HL-60 (cell line): ENCODE data around the gene LIPH.
"Not testable (repeated sequence)": the region's sequence is repeated elsewhere in the genome, so short reads cannot be mapped to it uniquely, and the experiment has no call there.

Experiments used
- DNase-seq, 2 experiments: peaks; one replicate each; pipeline ENCODE4 v3.0.0-alpha.2; 2010 to 2020; ENCODE audit warnings: low read depth in 1 of 2, low spot score in 1 of 2
- H3K27ac ChIP-seq: fragments of 250-450 bp; sonication (Bioruptor Pico); replicated peaks from 2 replicates; pipeline ENCODE4 v1.5.1; 2020; ENCODE audit warnings: mild to moderate bottlenecking, moderate library complexity
- H3K27me3 ChIP-seq: fragments of 250-450 bp; sonication (Bioruptor Pico); 2 replicates; pipeline ENCODE4 v1.5.1; 2021; ENCODE audit warnings: mild to moderate bottlenecking, moderate library complexity; ENCODE audit not compliant: insufficient read depth, poor library complexity, severe bottlenecking
- H3K4me3 ChIP-seq: replicated peaks from 2 replicates; pipeline ENCODE4 v1.5.1; 2011; ENCODE audit warnings: mild to moderate bottlenecking, control low read depth, low read length; ENCODE audit not compliant: insufficient read depth
- CTCF ChIP-seq: IDR thresholded peaks from one replicate; pipeline ENCODE4 v1.5.1; 2011; ENCODE audit warnings: low read length, control low read depth, inconsistent platforms; ENCODE audit not compliant: insufficient read depth
- GABPA ChIP-seq: IDR thresholded peaks from 2 replicates; pipeline ENCODE4 v1.6.1; 2012; ENCODE audit warnings: low read depth
- POLR2AphosphoS5 ChIP-seq: IDR thresholded peaks from 2 replicates; pipeline ENCODE4 v1.6.1; 2012; ENCODE audit warnings: low read depth
- SPI1 ChIP-seq: IDR thresholded peaks from 2 replicates; pipeline ENCODE4 v1.6.1; 2012; ENCODE audit warnings: low read depth, mild to moderate bottlenecking, borderline replicate concordance
- TF ChIP-seq, protein P1 (sequence below): IDR thresholded peaks from 2 replicates; pipeline ENCODE4 v1.6.1; 2012; ENCODE audit warnings: low read depth; ENCODE audit not compliant: insufficient replicate concordance

The LIPH gene

DNA sequence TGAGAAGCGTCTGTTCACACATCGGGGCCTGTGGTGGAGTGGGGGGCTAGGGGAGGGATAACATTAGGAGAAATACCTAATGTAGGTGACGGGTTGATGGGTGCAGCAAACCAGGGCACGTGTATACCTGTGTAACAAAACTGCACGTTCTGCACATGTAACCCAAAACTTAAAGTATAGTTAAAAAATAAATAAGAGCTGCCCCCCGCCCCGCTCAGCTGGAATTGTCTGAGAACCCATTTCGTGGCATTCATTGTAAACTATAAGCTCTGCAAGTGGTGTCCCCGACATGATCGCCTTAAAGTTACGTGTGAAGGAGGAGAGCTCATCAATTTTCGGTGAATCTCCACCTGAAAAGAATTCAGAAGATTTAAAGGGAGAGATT lies 7.3 kb upstream of the LIPH start:
- H3K27me3 ChIP-seq = no peaks in the 10 kb centered on the region
- no peak for DNase-seq
- no peak overlapping the region for H3K4me3 ChIP-seq
- H3K27ac ChIP-seq = no peak overlapping the region
- no peak for TF ChIP-seq SPI1
- no peak for TF ChIP-seq POLR2AphosphoS5
- TF ChIP-seq GABPA = no peak
- no peak for TF ChIP-seq CTCF
- TF ChIP-seq, protein P1, sequence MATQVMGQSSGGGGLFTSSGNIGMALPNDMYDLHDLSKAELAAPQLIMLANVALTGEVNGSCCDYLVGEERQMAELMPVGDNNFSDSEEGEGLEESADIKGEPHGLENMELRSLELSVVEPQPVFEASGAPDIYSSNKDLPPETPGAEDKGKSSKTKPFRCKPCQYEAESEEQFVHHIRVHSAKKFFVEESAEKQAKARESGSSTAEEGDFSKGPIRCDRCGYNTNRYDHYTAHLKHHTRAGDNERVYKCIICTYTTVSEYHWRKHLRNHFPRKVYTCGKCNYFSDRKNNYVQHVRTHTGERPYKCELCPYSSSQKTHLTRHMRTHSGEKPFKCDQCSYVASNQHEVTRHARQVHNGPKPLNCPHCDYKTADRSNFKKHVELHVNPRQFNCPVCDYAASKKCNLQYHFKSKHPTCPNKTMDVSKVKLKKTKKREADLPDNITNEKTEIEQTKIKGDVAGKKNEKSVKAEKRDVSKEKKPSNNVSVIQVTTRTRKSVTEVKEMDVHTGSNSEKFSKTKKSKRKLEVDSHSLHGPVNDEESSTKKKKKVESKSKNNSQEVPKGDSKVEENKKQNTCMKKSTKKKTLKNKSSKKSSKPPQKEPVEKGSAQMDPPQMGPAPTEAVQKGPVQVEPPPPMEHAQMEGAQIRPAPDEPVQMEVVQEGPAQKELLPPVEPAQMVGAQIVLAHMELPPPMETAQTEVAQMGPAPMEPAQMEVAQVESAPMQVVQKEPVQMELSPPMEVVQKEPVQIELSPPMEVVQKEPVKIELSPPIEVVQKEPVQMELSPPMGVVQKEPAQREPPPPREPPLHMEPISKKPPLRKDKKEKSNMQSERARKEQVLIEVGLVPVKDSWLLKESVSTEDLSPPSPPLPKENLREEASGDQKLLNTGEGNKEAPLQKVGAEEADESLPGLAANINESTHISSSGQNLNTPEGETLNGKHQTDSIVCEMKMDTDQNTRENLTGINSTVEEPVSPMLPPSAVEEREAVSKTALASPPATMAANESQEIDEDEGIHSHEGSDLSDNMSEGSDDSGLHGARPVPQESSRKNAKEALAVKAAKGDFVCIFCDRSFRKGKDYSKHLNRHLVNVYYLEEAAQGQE = no peak

GRCh38 chr3:185558395-185558794 lies 6.0 kb upstream of the LIPH start:
- TF ChIP-seq POLR2AphosphoS5 (no peak), SPI1 (no peak)
- H3K27me3 ChIP-seq = no peaks in the 10 kb centered on the region
- no peak for DNase-seq
- H3K4me3 ChIP-seq = no peak overlapping the region
- no peak overlapping the region for H3K27ac ChIP-seq

DNA sequence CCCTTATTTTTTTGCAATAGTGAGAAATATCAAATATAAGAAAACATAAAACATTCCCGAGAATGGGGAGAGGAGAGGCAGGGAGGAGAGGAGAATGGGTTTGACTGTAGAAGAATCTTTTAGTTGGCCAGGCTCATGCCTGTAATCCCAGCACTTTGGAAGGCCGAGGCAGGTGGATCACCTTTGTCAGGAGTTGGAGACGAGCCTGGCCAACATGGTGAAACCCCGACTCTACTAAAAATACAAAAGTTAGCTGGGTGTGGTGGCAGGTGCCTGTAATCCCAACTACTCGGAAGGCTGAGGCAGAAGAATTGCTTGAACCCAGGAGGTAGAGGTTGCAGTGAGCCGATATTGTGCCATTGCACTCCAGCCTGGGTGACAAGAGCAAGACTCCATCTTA lies 4.3 kb upstream of the LIPH start:
- H3K4me3 ChIP-seq, H3K27ac ChIP-seq, H3K27me3 ChIP-seq, DNase-seq: not testable (repeated sequence)

- no peak for TF ChIP-seq GABPA
- TF ChIP-seq POLR2AphosphoS5 = no peak
- TF ChIP-seq CTCF = no peak
- TF ChIP-seq, protein P1 = no peak
- TF ChIP-seq SPI1 = no peak
- no peaks in the 10 kb centered on the region for H3K27me3 ChIP-seq
- no peak overlapping the region for H3K27ac ChIP-seq
- H3K4me3 ChIP-seq = no peak overlapping the region
- DNase-seq = no peak
Measured at GRCh38 chr3:185555860-185556347, 3.5 kb upstream of the LIPH start.

DNA sequence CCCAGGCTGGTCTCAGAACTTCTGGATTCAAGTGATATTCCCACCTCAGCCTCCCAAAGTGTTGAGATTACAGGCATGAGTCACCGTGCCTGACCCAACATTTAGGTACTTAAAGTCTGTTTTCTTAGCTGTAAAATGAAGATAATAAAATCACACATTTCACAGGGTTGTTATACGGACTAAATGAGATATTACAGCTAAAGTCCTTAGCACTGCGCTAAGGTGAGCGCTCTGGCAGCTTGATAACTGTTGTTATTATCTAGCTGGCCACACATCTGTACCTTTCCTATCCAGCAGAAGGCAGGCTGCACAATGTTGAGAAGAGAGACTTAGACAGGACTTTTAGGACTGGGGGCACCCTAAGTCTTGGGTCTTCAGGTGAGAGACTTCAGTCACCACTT lies 2.7 kb upstream of the LIPH start:
- DNase-seq = no peak
- H3K4me3 ChIP-seq = no peak overlapping the region
- no peak for TF ChIP-seq POLR2AphosphoS5
- TF ChIP-seq, protein P1 = no peak
- no peak for TF ChIP-seq SPI1
- no peak for TF ChIP-seq GABPA
- no peak for TF ChIP-seq CTCF
- no peak overlapping the region for H3K27ac ChIP-seq
- H3K27me3 ChIP-seq = no peaks in the 10 kb centered on the region
